ENCODE data around the gene OR6B1. TPM values are rescaled to one million over a fixed set of nuclear protein-coding genes. Genes with fewer than 3 reads are reported as not detected.

The OR6B1 gene
- total and polyA plus RNA-seq, 2 of the 8 experiments (the other 6 are each of a cell fraction or from before 2014, with no cell fraction given): not detected

DNA sequence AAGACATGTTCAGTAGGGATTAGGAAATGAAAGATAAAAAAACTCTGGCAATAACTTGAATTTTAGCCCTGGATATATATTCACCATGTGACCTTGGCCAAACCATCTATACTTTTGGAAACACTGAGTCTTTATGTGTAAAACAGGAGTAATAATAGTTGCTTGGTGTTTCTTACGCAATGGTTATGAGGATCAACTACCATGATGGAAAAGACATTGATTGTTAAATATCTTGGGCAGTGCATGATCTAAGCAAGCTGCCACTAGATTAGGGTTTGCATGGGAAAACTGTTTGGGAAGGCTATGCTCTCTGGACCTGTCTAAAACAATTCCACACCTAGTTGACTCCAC lies 6.5 kb downstream of the OR6B1 start:
- Histone ChIP-seq H3K27me3 (replicated peaks in 1 of 4; ENCODE audit: control insufficient read depth in 3 of 4, extremely low read depth in 1 of 4, insufficient read depth in 3 of 4, low read length in 3 of 4) (no peaks in the 10 kb centered on the region), H3K9ac (replicated peaks in 1 of 4; ENCODE audit: extremely low read depth in 1 of 4, low read depth in 3 of 4, low read length in 3 of 4) (no peak overlapping the region), H2AFZ (ENCODE audit: low read length) (no peak overlapping the region), H3K14ac (ENCODE audit: insufficient read length) (no peak overlapping the region), H2BK20ac (ENCODE audit: low read length) (no peak overlapping the region), H3K9me3 (ENCODE audit: insufficient read depth in 2 of 2, low read depth in 1 of 2, low read length in 1 of 2) (peaks cover 14 to 17% of the 10 kb centered on the region in 2 experiments; a peak in 3 of 4 replicates), H3K56ac (replicated peaks; ENCODE audit: insufficient read length, low read depth, low read length) (no peak overlapping the region), H3K4me3 (ENCODE audit: extremely low read depth in 1 of 4, insufficient read depth in 2 of 4, low read depth in 3 of 4, low read length in 4 of 4) (no peak overlapping the region), H4K5ac (ENCODE audit: insufficient read length, low read depth, low read length) (no peak overlapping the region), H3K23me2 (ENCODE audit: low read depth, low read length) (no peaks in the 10 kb centered on the region), H3K27ac (ENCODE audit: low read depth, low read length) (no peak overlapping the region), H3K4me1 (replicated peaks in 1 of 4; ENCODE audit: control insufficient read depth in 3 of 4, insufficient read depth in 4 of 4, low read length in 3 of 4) (no peaks in the 10 kb centered on the region), H3K4ac (replicated peaks; ENCODE audit: insufficient read length, low read depth, low read length) (no peak overlapping the region), H2AK5ac (ENCODE audit: low read depth, low read length) (no peak overlapping the region), H3K36me3 (ENCODE audit: control insufficient read depth in 2 of 4, insufficient read depth in 4 of 4, low read length in 3 of 4) (no peaks in the 10 kb centered on the region), H3K23ac (ENCODE audit: insufficient read length) (no peak overlapping the region), H3K79me2 (ENCODE audit: control insufficient read depth in 1 of 2, insufficient read depth in 2 of 2, low read length in 2 of 2) (no peaks in the 10 kb centered on the region), H2BK15ac (ENCODE audit: low read length) (no peak overlapping the region), H3K79me1 (ENCODE audit: low read depth, low read length) (no peaks in the 10 kb centered on the region), H2BK5ac (ENCODE audit: low read depth, low read length) (no peak overlapping the region), H4K91ac (replicated peaks; ENCODE audit: insufficient read length, low read length) (no peak overlapping the region), H2BK12ac (ENCODE audit: low read depth, low read length) (no peak overlapping the region), H3K18ac (ENCODE audit: extremely low read depth, low read length) (no peak overlapping the region), H2BK120ac (replicated peaks; ENCODE audit: low read depth, low read length) (no peak overlapping the region), H4K8ac (ENCODE audit: extremely low read depth, insufficient read depth, low read length) (no peak overlapping the region), H3K4me2 (ENCODE audit: insufficient read depth in 1 of 2, low read depth in 2 of 2, low read length in 2 of 2) (no peak overlapping the region), H4K20me1 (replicated peaks in 1 of 2; ENCODE audit: control insufficient read depth in 1 of 2, insufficient read depth in 2 of 2, low read length in 2 of 2) (no peaks in the 10 kb centered on the region)
- FAIRE-seq (no peak), DNase-seq (ENCODE audit: low read depth in 1 of 2, low spot score in 2 of 2) (no peak)
- 90% methylated on average over 1 of the region's 1 CpG; no CpG with 5 or more reads in 1 of the 2 experiments for WGBS, 2 experiments (ENCODE audit: extremely low coverage in 1 of 2, insufficient coverage in 1 of 2, insufficient read length in 1 of 2, insufficient replicate concordance in 2 of 2, low coverage in 1 of 2, low lambda C conversion rate in 2 of 2, missing lambda C conversion rate in 1 of 2)
- ChIA-PET CTCF (ENCODE audit: partially characterized antibody) (no interaction called here), POLR2A (ENCODE audit: partially characterized antibody) (no interaction called here)
- TF ChIP-seq SP4 (IDR thresholded peaks at IDR 0.05; ENCODE audit: low read length) (no peak), BCL11A (IDR thresholded peaks at IDR 0.05; ENCODE audit: low read depth in 2 of 2, low read length in 2 of 2) (no peak), CREB1 (IDR thresholded peaks at IDR 0.05) (no peak)

Data from H1 (cell line).